KMS-11 (cell line): ENCODE measurements around the gene CHRM3.
"Not testable (repeated sequence)": the region's sequence is repeated elsewhere in the genome, so short reads cannot be mapped to it uniquely, and the experiment has no call there.

Experiments
- H2AFZ ChIP-seq: fragments of 200-600 bp; sonication (generic); 2 replicates; pipeline ENCODE4 v1.6.1; 2016; ENCODE audit warnings: antibody characterized with exemption, mixed run types, low read depth
- H3K27ac ChIP-seq: fragments of 200-600 bp; sonication (generic); 2 replicates; pipeline ENCODE4 v1.6.1; 2016; ENCODE audit warnings: mild to moderate bottlenecking, mixed run types
- H3K27me3 ChIP-seq: fragments of 200-600 bp; sonication (generic); 2 replicates; pipeline ENCODE4 v1.6.1; 2017; ENCODE audit warnings: mild to moderate bottlenecking, low read depth, mixed run types, moderate library complexity; ENCODE audit not compliant: insufficient read depth
- H3K36me3 ChIP-seq: fragments of 200-600 bp; sonication (generic); 2 replicates; pipeline ENCODE4 v1.6.1; 2017; ENCODE audit warnings: mild to moderate bottlenecking, mixed run types; ENCODE audit not compliant: insufficient read depth
- H3K4me1 ChIP-seq: fragments of 200-600 bp; sonication (generic); 2 replicates; pipeline ENCODE4 v1.6.1; 2016; ENCODE audit warnings: mild to moderate bottlenecking, low read depth, mixed run types; ENCODE audit not compliant: poor library complexity, severe bottlenecking
- H3K4me2 ChIP-seq: fragments of 200-600 bp; sonication (generic); 2 replicates; pipeline ENCODE4 v1.7.0; 2016; ENCODE audit warnings: mild to moderate bottlenecking, mixed run types
- H3K4me3 ChIP-seq: fragments of 200-600 bp; sonication (generic); IDR thresholded peaks from 2 replicates; pipeline ENCODE4 v1.6.1; 2017; ENCODE audit warnings: low read depth, low read length, mixed read lengths; ENCODE audit not compliant: insufficient read depth
- H3K79me2 ChIP-seq: fragments of 200-600 bp; sonication (generic); 2 replicates; pipeline ENCODE4 v1.6.1; 2016; ENCODE audit warnings: low read depth, mixed run types; ENCODE audit not compliant: insufficient read depth
- H3K9ac ChIP-seq: fragments of 200-600 bp; sonication (generic); 2 replicates; pipeline ENCODE4 v1.6.1; 2016; ENCODE audit warnings: mild to moderate bottlenecking, mixed run types
- H4K20me1 ChIP-seq: fragments of 200-600 bp; sonication (generic); 2 replicates; pipeline ENCODE4 v1.6.1; 2016; ENCODE audit warnings: mild to moderate bottlenecking, mixed run types; ENCODE audit not compliant: insufficient read depth
- TF ChIP-seq, protein P1 (sequence below): fragments of 200-600 bp; sonication (generic); conservative IDR thresholded peaks from 2 replicates; pipeline ENCODE4 v1.6.1; 2017; ENCODE audit warnings: low read depth, mild to moderate bottlenecking, antibody characterized with exemption, low read length, moderate library complexity, mixed read lengths

Gene CHRM3

DNA sequence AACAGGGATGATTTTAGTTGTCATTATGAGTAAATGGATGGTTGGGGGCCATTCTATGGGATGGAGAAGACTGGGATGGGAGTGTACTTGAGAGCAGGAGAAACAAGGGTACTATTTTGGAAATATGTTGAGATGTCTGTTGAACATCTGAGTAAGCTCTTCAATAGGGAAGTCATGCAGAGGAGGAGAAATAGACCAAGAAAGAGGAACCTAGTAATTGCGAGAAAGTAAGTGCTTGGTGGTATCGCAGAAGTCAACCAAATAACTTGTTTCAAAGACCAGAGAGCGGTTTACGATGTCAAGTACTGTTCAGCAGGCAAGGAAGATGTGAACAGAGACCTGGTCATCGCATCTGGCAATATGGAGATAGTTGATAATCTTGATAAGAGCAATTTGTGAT, 22.4 kb upstream of the CHRM3 start:
- Histone ChIP-seq H3K27me3 (no peaks in the 10 kb centered on the region), H3K36me3 (no peaks in the 10 kb centered on the region), H3K9ac (no peak overlapping the region), H4K20me1 (no peaks in the 10 kb centered on the region), H3K4me3 (no peak overlapping the region), H3K27ac (no peak overlapping the region), H3K79me2 (no peaks in the 10 kb centered on the region), H3K4me1 (no peaks in the 10 kb centered on the region), H3K4me2 (no peak overlapping the region), H2AFZ (no peak overlapping the region)
- TF ChIP-seq, protein P1, sequence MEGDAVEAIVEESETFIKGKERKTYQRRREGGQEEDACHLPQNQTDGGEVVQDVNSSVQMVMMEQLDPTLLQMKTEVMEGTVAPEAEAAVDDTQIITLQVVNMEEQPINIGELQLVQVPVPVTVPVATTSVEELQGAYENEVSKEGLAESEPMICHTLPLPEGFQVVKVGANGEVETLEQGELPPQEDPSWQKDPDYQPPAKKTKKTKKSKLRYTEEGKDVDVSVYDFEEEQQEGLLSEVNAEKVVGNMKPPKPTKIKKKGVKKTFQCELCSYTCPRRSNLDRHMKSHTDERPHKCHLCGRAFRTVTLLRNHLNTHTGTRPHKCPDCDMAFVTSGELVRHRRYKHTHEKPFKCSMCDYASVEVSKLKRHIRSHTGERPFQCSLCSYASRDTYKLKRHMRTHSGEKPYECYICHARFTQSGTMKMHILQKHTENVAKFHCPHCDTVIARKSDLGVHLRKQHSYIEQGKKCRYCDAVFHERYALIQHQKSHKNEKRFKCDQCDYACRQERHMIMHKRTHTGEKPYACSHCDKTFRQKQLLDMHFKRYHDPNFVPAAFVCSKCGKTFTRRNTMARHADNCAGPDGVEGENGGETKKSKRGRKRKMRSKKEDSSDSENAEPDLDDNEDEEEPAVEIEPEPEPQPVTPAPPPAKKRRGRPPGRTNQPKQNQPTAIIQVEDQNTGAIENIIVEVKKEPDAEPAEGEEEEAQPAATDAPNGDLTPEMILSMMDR: no peak

DNA sequence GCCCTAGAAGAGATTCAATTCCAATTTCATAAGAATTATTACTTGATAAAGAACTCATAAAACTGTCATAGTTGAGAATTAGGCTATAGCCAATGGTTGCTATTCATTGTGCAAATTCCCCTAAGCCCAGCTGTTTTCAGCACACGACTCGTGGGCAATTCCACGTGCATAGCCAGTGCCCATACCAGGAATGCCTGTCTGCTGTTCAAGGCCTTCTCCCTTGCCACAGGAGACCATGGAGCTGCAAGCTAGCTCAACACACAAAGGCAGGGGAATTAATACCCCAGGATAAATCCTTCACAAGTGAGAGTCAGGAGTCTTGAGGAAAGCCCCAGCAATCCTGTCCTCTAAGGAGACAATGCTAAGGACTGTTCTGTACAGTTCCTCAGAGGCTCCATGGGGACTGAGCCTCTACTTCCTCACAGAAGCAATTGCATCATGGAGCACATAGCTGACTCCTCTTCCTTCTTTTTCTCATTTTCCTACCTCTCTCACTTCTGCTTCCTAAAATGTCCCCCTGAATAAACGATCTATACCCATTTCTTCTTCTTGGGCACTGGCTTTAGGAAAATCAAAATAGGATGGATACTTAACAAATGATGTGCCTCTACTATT, 19.1 kb upstream of the CHRM3 start:
- H3K27ac ChIP-seq: no peak overlapping the region
- H3K4me2 ChIP-seq: no peak overlapping the region
- no peaks in the 10 kb centered on the region for H4K20me1 ChIP-seq
- H3K27me3 ChIP-seq: no peaks in the 10 kb centered on the region
- no peak overlapping the region for H2AFZ ChIP-seq
- H3K4me3 ChIP-seq: no peak overlapping the region
- H3K79me2 ChIP-seq: no peaks in the 10 kb centered on the region
- H3K4me1 ChIP-seq: no peaks in the 10 kb centered on the region
- no peak overlapping the region for H3K9ac ChIP-seq
- TF ChIP-seq, protein P1: no peak
- no peaks in the 10 kb centered on the region for H3K36me3 ChIP-seq

DNA sequence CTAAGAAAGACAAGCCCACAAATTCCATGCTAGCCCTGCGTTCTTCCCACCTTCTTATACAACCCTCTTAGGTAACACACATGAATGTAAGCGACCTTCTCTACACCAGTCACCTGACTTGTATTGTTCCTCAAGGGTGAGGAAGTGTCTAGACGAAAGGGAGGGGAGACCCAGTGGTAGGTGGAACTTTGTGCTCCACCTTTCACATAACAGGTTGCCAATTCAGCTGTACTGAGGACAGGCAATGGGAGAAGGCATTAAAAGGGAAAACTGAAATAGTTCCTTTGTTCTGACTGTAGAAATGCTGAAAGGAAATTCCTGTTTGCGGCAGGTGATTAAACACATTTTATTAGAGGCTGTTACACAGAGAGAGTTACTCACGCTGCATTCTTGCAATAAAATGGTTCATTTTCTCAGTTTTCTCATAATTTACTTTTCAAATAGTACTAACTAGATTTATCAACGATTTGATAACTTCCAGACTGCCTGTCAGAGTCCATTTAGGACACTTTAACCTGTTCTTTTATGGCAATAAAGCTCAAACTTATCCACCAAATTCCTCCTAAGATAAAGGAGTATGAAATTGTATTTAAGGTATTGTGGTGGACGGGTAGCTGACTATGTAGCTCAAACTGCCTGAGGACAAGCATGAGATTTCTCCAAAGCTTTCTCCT, 17.8 kb upstream of the CHRM3 start:
- Histone ChIP-seq H3K27me3 (no peaks in the 10 kb centered on the region), H3K79me2 (no peaks in the 10 kb centered on the region), H3K4me1 (no peaks in the 10 kb centered on the region), H4K20me1 (no peaks in the 10 kb centered on the region), H2AFZ (no peak overlapping the region), H3K4me2 (no peak overlapping the region), H3K4me3 (no peak overlapping the region), H3K27ac (no peak overlapping the region), H3K36me3 (no peaks in the 10 kb centered on the region), H3K9ac (no peak overlapping the region)
- TF ChIP-seq, protein P1: no peak

DNA sequence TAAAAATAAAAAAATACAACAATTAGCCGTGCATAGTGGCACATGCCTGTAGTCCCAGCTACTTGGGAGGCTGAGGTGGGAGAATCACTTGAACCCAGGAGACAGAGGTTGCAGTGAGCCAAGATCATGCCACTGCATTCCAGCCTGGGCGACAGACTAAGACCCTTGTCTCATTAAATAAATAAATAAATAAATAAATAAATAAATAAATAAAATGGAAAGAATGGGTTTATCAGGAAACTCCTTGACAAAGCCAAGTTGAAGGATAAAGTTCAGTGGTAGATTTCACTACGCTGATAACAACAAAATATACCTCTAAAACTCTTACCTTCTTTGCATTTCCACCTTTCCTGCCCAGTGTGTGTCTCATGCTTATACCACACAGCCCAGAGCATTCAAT, 15.5 kb upstream of the CHRM3 start:
- not testable (repeated sequence) for H4K20me1 ChIP-seq, H2AFZ ChIP-seq, H3K27me3 ChIP-seq, H3K79me2 ChIP-seq, H3K9ac ChIP-seq, H3K4me3 ChIP-seq, H3K27ac ChIP-seq, H3K36me3 ChIP-seq, H3K4me1 ChIP-seq, H3K4me2 ChIP-seq

DNA sequence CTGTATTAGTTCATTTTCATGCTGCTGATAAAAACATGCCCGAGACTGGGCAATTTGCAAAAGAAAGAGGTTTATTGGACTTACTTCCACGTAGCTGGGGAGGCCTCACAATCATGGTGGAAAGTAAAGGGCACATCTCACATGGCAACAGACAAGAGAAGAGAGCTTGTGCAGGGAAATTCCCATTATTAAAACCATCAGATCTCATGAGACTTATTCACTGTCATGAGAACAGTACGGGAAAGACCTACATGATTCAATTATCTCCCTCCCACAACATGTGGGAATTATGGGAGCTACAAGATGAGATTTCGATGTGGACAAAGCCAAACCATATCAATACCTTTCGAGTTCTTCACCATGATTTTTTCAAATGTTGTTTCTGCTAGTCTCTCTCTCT, 3.7 kb upstream of the CHRM3 start:
- no peaks in the 10 kb centered on the region for H3K36me3 ChIP-seq
- no peak overlapping the region for H3K4me2 ChIP-seq
- H3K4me3 ChIP-seq: no peak overlapping the region
- no peaks in the 10 kb centered on the region for H4K20me1 ChIP-seq
- no peak overlapping the region for H3K9ac ChIP-seq
- TF ChIP-seq, protein P1: no peak
- no peaks in the 10 kb centered on the region for H3K27me3 ChIP-seq
- H3K27ac ChIP-seq: no peak overlapping the region
- no peaks in the 10 kb centered on the region for H3K79me2 ChIP-seq
- no peak overlapping the region for H2AFZ ChIP-seq
- H3K4me1 ChIP-seq: no peaks in the 10 kb centered on the region
